ENCODE measurements around the gene HBQ1.
"Not testable (repeated sequence)": the region's sequence is repeated elsewhere in the genome, so short reads cannot be mapped to it uniquely, and the experiment has no call there.

HBQ1 gene

DNA sequence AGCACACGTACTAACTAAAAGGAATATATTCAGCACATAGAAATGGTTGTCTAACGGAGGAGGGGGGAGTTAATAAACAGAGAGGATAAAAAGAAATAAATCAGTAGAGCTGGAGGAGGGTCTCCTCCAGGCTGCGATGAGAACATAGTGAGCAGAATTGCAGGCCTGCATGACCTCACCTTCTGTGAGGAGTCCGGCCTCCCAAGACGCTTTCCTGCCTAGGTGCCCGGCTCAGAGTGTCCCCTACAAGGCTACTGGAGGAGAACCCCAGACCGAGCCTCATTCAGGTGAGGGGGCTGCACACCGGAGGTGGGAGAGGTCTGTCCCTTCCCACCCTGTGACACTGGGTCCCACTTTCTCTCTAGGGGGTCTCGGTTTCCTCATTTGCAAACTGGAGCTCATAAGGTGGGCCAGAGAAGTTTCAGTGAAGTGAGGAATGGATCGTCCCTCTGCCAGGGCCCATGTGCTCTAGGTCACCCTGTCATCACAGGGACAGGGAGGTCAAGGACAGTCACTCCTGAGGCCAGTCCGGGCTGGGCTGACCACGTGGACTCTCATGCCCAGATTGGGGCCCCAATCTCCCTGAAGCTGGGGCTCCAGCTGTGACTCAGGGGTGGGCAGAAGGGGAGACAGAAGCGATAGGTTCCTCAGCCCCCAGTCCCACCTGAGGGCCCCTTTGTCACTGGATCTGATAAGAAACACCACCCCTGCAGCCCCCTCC lies 17.8 kb upstream of the HBQ1 start:
- no peak for DNase-seq

- not testable (repeated sequence) for DNase-seq
These were observed 17.1 kb upstream of the HBQ1 start for GRCh38 chr16:163139-163538.

DNA sequence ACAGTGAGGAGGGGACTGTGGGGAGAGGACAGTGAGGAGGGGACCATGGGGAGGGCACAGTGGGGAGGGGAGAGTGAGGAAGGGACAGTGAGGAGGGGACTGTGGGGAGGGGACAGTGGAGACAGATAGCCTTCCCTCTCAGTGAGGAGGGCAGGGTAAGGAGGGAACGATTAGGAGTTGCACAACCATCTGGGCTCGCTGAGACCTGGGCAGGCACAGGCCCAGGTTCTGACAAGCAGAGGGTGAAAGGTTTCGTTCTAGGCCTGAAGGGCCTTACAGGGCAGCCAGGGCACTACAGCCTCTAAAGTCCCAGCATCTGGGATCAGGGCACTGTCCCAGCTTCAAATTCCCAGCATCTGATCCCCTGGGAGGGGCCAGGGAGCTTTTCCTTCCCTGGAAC lies 16.6 kb upstream of the HBQ1 start:
- not testable (repeated sequence) for DNase-seq

- not testable (repeated sequence) for DNase-seq
These were observed 16.0 kb upstream of the HBQ1 start for GRCh38 chr16:164134-164823.

- no peak for DNase-seq
These were observed 15.3 kb upstream of the HBQ1 start for GRCh38 chr16:164827-165538.

GRCh38 chr16:165539-166374 lies 14.5 kb upstream of the HBQ1 start, which contains the start of gene HBM:
Gene HBM (plus strand): TSS chr16:165978. CDS start chr16:165998, 20 bp downstream.
- peak; percentile 4 for DNase-seq

- DNase-seq, result no peak
These were observed 13.7 kb upstream of the HBQ1 start for GRCh38 chr16:166375-167121.

- no peak for DNase-seq
These were observed 13.1 kb upstream of the HBQ1 start for GRCh38 chr16:167122-167690.

- no peak for DNase-seq
These were observed 11.8 kb upstream of the HBQ1 start for GRCh38 chr16:168424-168823.

DNA sequence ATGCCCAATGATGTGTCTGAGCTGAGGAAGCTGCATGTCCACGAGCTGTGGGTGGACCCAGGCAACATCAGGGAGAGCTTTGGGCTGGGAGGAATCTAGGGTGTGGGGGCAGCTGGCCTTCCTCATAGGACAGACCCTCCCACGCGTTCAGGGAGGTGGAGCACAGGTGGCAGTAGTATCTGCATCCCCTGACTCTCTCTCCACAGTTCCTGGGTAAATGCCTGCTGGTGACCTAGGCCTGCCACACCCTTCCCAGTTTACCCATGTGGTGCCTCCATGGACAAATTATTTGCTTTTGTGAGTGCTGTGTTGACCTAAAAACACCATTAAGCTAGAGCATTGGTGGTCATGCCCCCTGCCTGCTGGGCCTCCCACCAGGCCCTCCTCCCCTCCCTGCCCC lies 11.2 kb upstream of the HBQ1 start:
- DNase-seq, result no peak

DNA sequence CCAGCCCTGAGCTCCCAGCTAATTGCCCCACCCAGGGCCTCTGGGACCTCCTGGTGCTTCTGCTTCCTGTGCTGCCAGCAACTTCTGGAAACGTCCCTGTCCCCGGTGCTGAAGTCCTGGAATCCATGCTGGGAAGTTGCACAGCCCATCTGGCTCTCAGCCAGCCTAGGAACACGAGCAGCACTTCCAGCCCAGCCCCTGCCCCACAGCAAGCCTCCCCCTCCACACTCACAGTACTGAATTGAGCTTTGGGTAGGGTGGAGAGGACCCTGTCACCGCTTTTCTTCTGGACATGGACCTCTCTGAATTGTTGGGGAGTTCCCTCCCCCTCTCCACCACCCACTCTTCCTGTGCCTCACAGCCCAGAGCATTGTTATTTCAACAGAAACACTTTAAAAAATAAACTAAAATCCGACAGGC lies 10.2 kb upstream of the HBQ1 start:
- not testable (repeated sequence) for DNase-seq

DNA sequence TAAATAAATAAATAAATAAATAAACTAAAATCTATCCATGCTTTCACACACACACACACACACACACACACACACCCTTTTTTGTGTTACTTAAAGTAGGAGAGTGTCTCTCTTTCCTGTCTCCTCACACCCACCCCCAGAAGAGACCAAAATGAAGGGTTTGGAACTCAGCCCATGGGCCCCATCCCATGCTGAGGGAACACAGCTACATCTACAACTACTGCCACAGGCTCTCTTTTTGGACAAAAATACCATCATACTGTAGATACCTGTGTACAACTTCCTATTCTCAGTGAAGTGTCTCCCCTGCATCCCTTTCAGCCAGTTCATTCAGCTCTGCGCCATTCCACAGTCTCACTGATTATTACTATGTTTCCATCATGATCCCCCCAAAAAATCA lies 9.5 kb upstream of the HBQ1 start:
- no peak for DNase-seq

DNA sequence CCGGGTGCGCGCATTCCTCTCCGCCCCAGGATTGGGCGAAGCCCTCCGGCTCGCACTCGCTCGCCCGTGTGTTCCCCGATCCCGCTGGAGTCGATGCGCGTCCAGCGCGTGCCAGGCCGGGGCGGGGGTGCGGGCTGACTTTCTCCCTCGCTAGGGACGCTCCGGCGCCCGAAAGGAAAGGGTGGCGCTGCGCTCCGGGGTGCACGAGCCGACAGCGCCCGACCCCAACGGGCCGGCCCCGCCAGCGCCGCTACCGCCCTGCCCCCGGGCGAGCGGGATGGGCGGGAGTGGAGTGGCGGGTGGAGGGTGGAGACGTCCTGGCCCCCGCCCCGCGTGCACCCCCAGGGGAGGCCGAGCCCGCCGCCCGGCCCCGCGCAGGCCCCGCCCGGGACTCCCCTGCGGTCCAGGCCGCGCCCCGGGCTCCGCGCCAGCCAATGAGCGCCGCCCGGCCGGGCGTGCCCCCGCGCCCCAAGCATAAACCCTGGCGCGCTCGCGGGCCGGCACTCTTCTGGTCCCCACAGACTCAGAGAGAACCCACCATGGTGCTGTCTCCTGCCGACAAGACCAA lies 7.8 kb upstream of the HBQ1 start, which contains the start of gene HBA2:
Gene HBA2 (plus strand): TSS at position 503 of the 568 bp plus-strand sequence. CDS start 37 bp downstream, at position 540.
- not testable (repeated sequence) for DNase-seq

DNA sequence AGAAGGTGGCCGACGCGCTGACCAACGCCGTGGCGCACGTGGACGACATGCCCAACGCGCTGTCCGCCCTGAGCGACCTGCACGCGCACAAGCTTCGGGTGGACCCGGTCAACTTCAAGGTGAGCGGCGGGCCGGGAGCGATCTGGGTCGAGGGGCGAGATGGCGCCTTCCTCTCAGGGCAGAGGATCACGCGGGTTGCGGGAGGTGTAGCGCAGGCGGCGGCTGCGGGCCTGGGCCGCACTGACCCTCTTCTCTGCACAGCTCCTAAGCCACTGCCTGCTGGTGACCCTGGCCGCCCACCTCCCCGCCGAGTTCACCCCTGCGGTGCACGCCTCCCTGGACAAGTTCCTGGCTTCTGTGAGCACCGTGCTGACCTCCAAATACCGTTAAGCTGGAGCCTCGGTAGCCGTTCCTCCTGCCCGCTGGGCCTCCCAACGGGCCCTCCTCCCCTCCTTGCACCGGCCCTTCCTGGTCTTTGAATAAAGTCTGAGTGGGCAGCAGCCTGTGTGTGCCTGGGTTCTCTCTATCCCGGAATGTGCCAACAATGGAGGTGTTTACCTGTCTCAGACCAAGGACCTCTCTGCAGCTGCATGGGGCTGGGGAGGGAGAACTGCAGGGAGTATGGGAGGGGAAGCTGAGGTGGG lies 6.9 kb upstream of the HBQ1 start:
- not testable (repeated sequence) for DNase-seq

- not testable (repeated sequence) for DNase-seq
These were observed 6.1 kb upstream of the HBQ1 start for GRCh38 chr16:173928-174769.

- no peak for DNase-seq
These were observed 5.0 kb upstream of the HBQ1 start for GRCh38 chr16:175011-175949.

GRCh38 chr16:176006-176405 lies 4.3 kb upstream of the HBQ1 start:
- DNase-seq, result not testable (repeated sequence)

Data from CD4-positive, alpha-beta T cell treated with Interleukin-6 for 4 hours (primary cell).